BE2C (cell line): ENCODE data around the gene NAA10. TPM values are rescaled to one million over a fixed set of nuclear protein-coding genes. Genes with fewer than 3 reads are reported as not detected.
"Not testable (repeated sequence)": the region's sequence is repeated elsewhere in the genome, so short reads cannot be mapped to it uniquely, and the experiment has no call there.

Experiments
- DNase-seq: peaks from one replicate; pipeline ENCODE4 v3.0.0-alpha.2; 2020
- H3K27me3 ChIP-seq: fragments of 250-450 bp; sonication (Bioruptor Pico); 2 replicates; pipeline ENCODE4 v1.5.1; 2020; ENCODE audit warnings: mild to moderate bottlenecking
- H3K36me3 ChIP-seq: fragments of 250-450 bp; sonication (Bioruptor Pico); 2 replicates; pipeline ENCODE4 v1.5.1; 2020; ENCODE audit warnings: mild to moderate bottlenecking
- H3K4me1 ChIP-seq: fragments of 250-450 bp; sonication (Bioruptor Pico); 2 replicates; pipeline ENCODE4 v1.5.1; 2020
- H3K4me3 ChIP-seq: 2 replicates; pipeline ENCODE4 v1.5.1; 2011; ENCODE audit warnings: low read depth, low read length
- H3K9me3 ChIP-seq: fragments of 250-450 bp; sonication (Bioruptor Pico); 2 replicates; pipeline ENCODE4 v1.5.1; 2020
- CTCF ChIP-seq: IDR thresholded peaks from 2 replicates; pipeline ENCODE4 v1.5.1; 2012; ENCODE audit warnings: mild to moderate bottlenecking, low read depth, low read length
- polyA plus RNA-seq: library from polyadenylated mRNA; unstranded; fragments of >200 nt; gene quantifications from one replicate; pipeline ENCODE4 v1.2.1, GENCODE V29; 2012; ENCODE audit warnings: low read depth, missing spikeins; ENCODE audit not compliant: insufficient read length, insufficient read depth

Gene NAA10
- polyA plus RNA-seq = 597 TPM

- Histone ChIP-seq H3K4me3 (peak within 1 kb of the TSS; percentile 75), H3K4me1 (no peaks in the 10 kb centered on the region), H3K36me3 (peaks cover 26% of the 10 kb centered on the region), H3K9me3 (no peaks in the 10 kb centered on the region), H3K27me3 (no peaks in the 10 kb centered on the region)
- DNase-seq = peak; percentile 84
- no peak for TF ChIP-seq CTCF
Observed at GRCh38 chrX:153934762-153935325, at the start of gene NAA10. TSS of gene NAA10 (minus strand) at chrX:153935037. CDS start at chrX:153934904, 133 bp downstream.

- DNase-seq = no peak
- Histone ChIP-seq H3K27me3 (no peaks in the 10 kb centered on the region), H3K4me3 (no peak overlapping the region), H3K4me1 (no peaks in the 10 kb centered on the region), H3K36me3 (no peaks in the 10 kb centered on the region), H3K9me3 (no peaks in the 10 kb centered on the region)
- no peak for TF ChIP-seq CTCF
Observed at GRCh38 chrX:153983321-153983801, 48.5 kb upstream of the NAA10 start.

- H3K4me1 ChIP-seq = no peaks in the 10 kb centered on the region
- no peaks in the 10 kb centered on the region for H3K36me3 ChIP-seq
- DNase-seq = no peak
- H3K9me3 ChIP-seq = no peaks in the 10 kb centered on the region
- H3K4me3 ChIP-seq = no peak overlapping the region
- TF ChIP-seq CTCF = no peak
- no peaks in the 10 kb centered on the region for H3K27me3 ChIP-seq
Observed at GRCh38 chrX:153981771-153982533, 47.1 kb upstream of the NAA10 start.

- no peak for DNase-seq
- TF ChIP-seq CTCF = no peak
- Histone ChIP-seq H3K36me3 (no peaks in the 10 kb centered on the region), H3K27me3 (no peaks in the 10 kb centered on the region), H3K4me1 (no peaks in the 10 kb centered on the region), H3K9me3 (no peaks in the 10 kb centered on the region), H3K4me3 (no peak overlapping the region)
Observed at GRCh38 chrX:153981231-153981630, 46.4 kb upstream of the NAA10 start.

DNA sequence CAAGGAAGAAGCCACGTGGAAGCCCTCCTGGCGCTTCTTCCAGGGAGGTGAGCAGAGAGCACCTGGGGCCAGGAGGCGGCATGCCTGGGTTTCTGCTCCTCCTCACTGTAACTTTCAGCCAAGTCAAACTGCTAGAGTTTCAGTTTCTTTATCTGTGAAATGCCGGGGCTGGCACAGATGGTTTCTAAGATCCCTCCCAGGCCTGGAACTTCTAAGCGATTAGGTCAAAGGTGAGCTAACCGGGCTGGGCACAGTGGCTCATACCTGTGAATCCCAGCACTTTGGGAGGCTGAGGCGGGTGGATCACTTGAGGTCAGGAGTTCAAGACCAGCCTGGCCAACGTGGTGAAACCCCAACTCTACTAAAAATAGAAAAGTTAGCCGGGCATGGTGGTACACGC lies 45.6 kb upstream of the NAA10 start:
- H3K4me1 ChIP-seq, DNase-seq, H3K4me3 ChIP-seq, H3K36me3 ChIP-seq, H3K9me3 ChIP-seq, H3K27me3 ChIP-seq: not testable (repeated sequence)

DNA sequence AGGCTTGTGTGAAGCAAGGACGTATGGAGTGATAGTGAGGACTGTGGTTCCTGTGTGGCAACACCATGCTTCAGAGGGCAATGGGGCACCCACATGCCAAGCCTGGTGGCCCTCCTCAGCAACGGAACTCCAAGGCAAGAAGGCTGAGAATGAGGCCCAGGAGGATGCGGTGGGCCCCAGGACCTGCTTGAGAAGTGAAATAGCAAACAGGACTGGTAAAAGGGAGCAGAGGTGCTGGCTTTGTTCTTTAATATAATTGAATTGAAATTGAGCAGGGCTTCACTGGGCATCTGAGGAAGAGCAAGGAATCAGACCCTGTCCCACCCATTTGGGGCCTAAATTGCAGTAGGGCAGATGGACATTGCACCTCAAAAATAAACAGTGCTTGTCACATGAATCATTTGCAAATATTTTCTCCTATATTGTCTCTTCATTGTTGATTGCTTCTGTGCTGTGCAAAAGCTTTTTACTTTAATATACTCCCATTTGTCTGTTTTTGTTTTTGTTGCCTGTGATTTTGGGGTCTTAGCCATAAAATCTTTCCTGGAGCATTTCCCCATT lies 40.0 kb upstream of the NAA10 start:
- Histone ChIP-seq H3K9me3 (no peaks in the 10 kb centered on the region), H3K27me3 (no peaks in the 10 kb centered on the region), H3K4me1 (peaks cover 7% of the 10 kb centered on the region), H3K36me3 (peaks cover 9% of the 10 kb centered on the region), H3K4me3 (no peak overlapping the region)
- no peak for TF ChIP-seq CTCF
- no peak for DNase-seq
